Stomach smooth muscle (tissue), 2 donors: ENCODE measurements around the gene SESN1.
A peak's percentile ranks its signal among the peaks of the same experiment; 100 is the strongest.

Experiments
- H3K27ac ChIP-seq: one replicate; pipeline ENCODE4 v1.7.0; 2013; ENCODE audit warnings: mild to moderate bottlenecking, low read length, inconsistent platforms
- H3K27me3 ChIP-seq, 2 donors: one replicate each; pipeline ENCODE4 v1.7.0; 2013; ENCODE audit warnings: low read length in 2 of 2; ENCODE audit not compliant: insufficient read depth in 2 of 2, control insufficient read depth in 1 of 2
- H3K36me3 ChIP-seq, 2 donors: one replicate each; pipeline ENCODE4 v1.7.0; 2013; ENCODE audit warnings: low read length in 2 of 2; ENCODE audit not compliant: control insufficient read depth in 2 of 2, insufficient read depth in 2 of 2
- H3K4me1 ChIP-seq: one replicate; pipeline ENCODE4 v1.7.0; 2013; ENCODE audit warnings: low read length; ENCODE audit not compliant: control insufficient read depth, insufficient read depth
- H3K4me3 ChIP-seq, 2 donors: one replicate each; pipeline ENCODE4 v1.7.0; 2013; ENCODE audit warnings: low read length in 2 of 2
- H3K9ac ChIP-seq, 2 donors: one replicate each; pipeline ENCODE4 v1.7.0; 2013; ENCODE audit warnings: low read length in 2 of 2, mild to moderate bottlenecking in 1 of 2
- H3K9me3 ChIP-seq, 2 donors: one replicate each; pipeline ENCODE4 v1.7.0; 2013; ENCODE audit warnings: low read length in 2 of 2; ENCODE audit not compliant: control insufficient read depth in 2 of 2
- donor health status: healthy.
- donor health status: Pancreatic carcinoma.

Gene SESN1

GRCh38 chr6:109002051-109002697, 92.5 kb downstream of the SESN1 start:
- no peaks in the 10 kb centered on the region for H3K27me3 ChIP-seq
- no peaks in the 10 kb centered on the region for H3K9me3 ChIP-seq
- H3K9ac ChIP-seq, result peak overlapping the region in 1 of 2 donors; percentile 62
- peak overlapping the region; percentile 26 for H3K27ac ChIP-seq
- H3K36me3 ChIP-seq, result peaks cover 11 to 16% of the 10 kb centered on the region in 2 donors
- peak overlapping the region in 1 of 2 donors; percentile 5 for H3K4me3 ChIP-seq
- H3K4me1 ChIP-seq, result peaks cover 2% of the 10 kb centered on the region

GRCh38 chr6:109001291-109001894, 93.3 kb downstream of the SESN1 start:
- peaks cover 2% of the 10 kb centered on the region for H3K4me1 ChIP-seq
- peak overlapping the region; percentile 26 for H3K27ac ChIP-seq
- H3K9ac ChIP-seq, result peak overlapping the region in 1 of 2 donors; percentile 62

GRCh38 chr6:109000289-109000688, 94.4 kb downstream of the SESN1 start:
- Histone ChIP-seq H3K9ac (no peak overlapping the region), H3K4me3 (no peak overlapping the region), H3K27me3 (no peaks in the 10 kb centered on the region), H3K4me1 (peaks cover 2% of the 10 kb centered on the region), H3K9me3 (no peaks in the 10 kb centered on the region), H3K27ac (no peak overlapping the region), H3K36me3 (peaks cover 11 to 18% of the 10 kb centered on the region in 2 donors)

More at GRCh38 chr6:109001291-109001894, 93.3 kb downstream of the SESN1 start:
- Histone ChIP-seq H3K4me3 (no peak overlapping the region), H3K27me3 (no peaks in the 10 kb centered on the region), H3K36me3 (peaks cover 11 to 18% of the 10 kb centered on the region in 2 donors), H3K9me3 (no peaks in the 10 kb centered on the region)

- Histone ChIP-seq H3K4me3 (no peak overlapping the region), H3K27me3 (no peaks in the 10 kb centered on the region), H3K4me1 (peaks cover 2% of the 10 kb centered on the region), H3K9ac (no peak overlapping the region), H3K9me3 (no peaks in the 10 kb centered on the region), H3K36me3 (peaks cover 11 to 18% of the 10 kb centered on the region in 2 donors), H3K27ac (no peak overlapping the region)
Observed at GRCh38 chr6:108999428-108999827, 95.2 kb downstream of the SESN1 start.

GRCh38 chr6:108998485-108998884, 96.2 kb downstream of the SESN1 start:
- Histone ChIP-seq H3K9me3 (no peaks in the 10 kb centered on the region), H3K36me3 (peaks cover 18 to 27% of the 10 kb centered on the region in 2 donors), H3K4me1 (peaks cover 2% of the 10 kb centered on the region), H3K4me3 (no peak overlapping the region), H3K27ac (no peak overlapping the region), H3K9ac (no peak overlapping the region), H3K27me3 (no peaks in the 10 kb centered on the region)

GRCh38 chr6:108996208-108996607, 98.4 kb downstream of the SESN1 start:
- peaks cover under 1% of the 10 kb centered on the region for H3K4me1 ChIP-seq
- H3K27ac ChIP-seq, result no peak overlapping the region
- H3K9me3 ChIP-seq, result no peaks in the 10 kb centered on the region
- no peaks in the 10 kb centered on the region for H3K27me3 ChIP-seq
- no peak overlapping the region for H3K4me3 ChIP-seq
- H3K36me3 ChIP-seq, result peaks cover 22 to 43% of the 10 kb centered on the region in 2 donors
- no peak overlapping the region for H3K9ac ChIP-seq

GRCh38 chr6:108995296-108995695, 99.3 kb downstream of the SESN1 start:
- peaks cover 28 to 51% of the 10 kb centered on the region in 2 donors for H3K36me3 ChIP-seq
- H3K27me3 ChIP-seq, result no peaks in the 10 kb centered on the region
- no peak overlapping the region for H3K27ac ChIP-seq
- no peaks in the 10 kb centered on the region for H3K4me1 ChIP-seq
- no peaks in the 10 kb centered on the region for H3K9me3 ChIP-seq
- H3K4me3 ChIP-seq, result no peak overlapping the region
- no peak overlapping the region for H3K9ac ChIP-seq

GRCh38 chr6:108993876-108994275, 100.8 kb downstream of the SESN1 start:
- no peaks in the 10 kb centered on the region for H3K27me3 ChIP-seq
- H3K9ac ChIP-seq, result no peak overlapping the region
- peaks cover 28 to 53% of the 10 kb centered on the region in 2 donors for H3K36me3 ChIP-seq
- H3K4me3 ChIP-seq, result no peak overlapping the region
- no peak overlapping the region for H3K27ac ChIP-seq
- no peaks in the 10 kb centered on the region for H3K4me1 ChIP-seq
- H3K9me3 ChIP-seq, result no peaks in the 10 kb centered on the region

- H3K27me3 ChIP-seq, result no peaks in the 10 kb centered on the region
- no peak overlapping the region for H3K4me3 ChIP-seq
- H3K9ac ChIP-seq, result no peak overlapping the region
- H3K9me3 ChIP-seq, result no peaks in the 10 kb centered on the region
- H3K36me3 ChIP-seq, result peaks cover 39 to 63% of the 10 kb centered on the region in 2 donors
- H3K4me1 ChIP-seq, result no peaks in the 10 kb centered on the region
- H3K27ac ChIP-seq, result no peak overlapping the region
Observed at GRCh38 chr6:108989700-108990099, 104.9 kb downstream of the SESN1 start.

GRCh38 chr6:108988765-108989164, 105.9 kb downstream of the SESN1 start:
- Histone ChIP-seq H3K4me3 (no peak overlapping the region), H3K36me3 (peaks cover 35 to 62% of the 10 kb centered on the region in 2 donors), H3K9me3 (no peaks in the 10 kb centered on the region), H3K9ac (no peak overlapping the region), H3K27ac (no peak overlapping the region), H3K27me3 (no peaks in the 10 kb centered on the region), H3K4me1 (no peaks in the 10 kb centered on the region)

- Histone ChIP-seq H3K27ac (peak overlapping the region; percentile 37), H3K4me1 (no peaks in the 10 kb centered on the region), H3K9ac (no peak overlapping the region), H3K27me3 (no peaks in the 10 kb centered on the region), H3K4me3 (no peak overlapping the region), H3K9me3 (peaks cover 0 to 3% of the 10 kb centered on the region in 2 donors), H3K36me3 (peaks cover 32 to 57% of the 10 kb centered on the region in 2 donors)
Observed at GRCh38 chr6:108988296-108988695, 106.3 kb downstream of the SESN1 start.
